HT1080 (cell line): ENCODE results near the gene STN1. TPM values are rescaled to one million over a fixed set of nuclear protein-coding genes. Genes with fewer than 3 reads are reported as not detected.

Experiments
- DNase-seq: peaks from one replicate; pipeline ENCODE4 v3.0.0-alpha.2; 2015; ENCODE audit warnings: low read depth
- total RNA-seq: library from RNA; depleted of rRNA; stranded (reverse); fragments of >200 nt; shearing (Covaris generic); gene quantifications from 2 replicates; pipeline ENCODE4 v1.2.3, GENCODE V29; 2014

STN1 gene
- total RNA-seq, 1 experiment from 2014 or later = 35.9 TPM

GRCh38 chr10:103930449-103930848 is 12.5 kb upstream of the STN1 start:
- DNase-seq = no peak

GRCh38 chr10:103929381-103929921 is 11.5 kb upstream of the STN1 start:
- DNase-seq = no peak

GRCh38 chr10:103928784-103929183 is 10.8 kb upstream of the STN1 start:
- no peak for DNase-seq

- DNase-seq = no peak
These were observed 8.8 kb upstream of the STN1 start for GRCh38 chr10:103926722-103927319.

- no peak for DNase-seq
These were observed 7.6 kb upstream of the STN1 start for GRCh38 chr10:103925591-103925990.

GRCh38 chr10:103923502-103923901 is 5.5 kb upstream of the STN1 start:
- no peak for DNase-seq

- DNase-seq = no peak
These were observed 4.7 kb upstream of the STN1 start for GRCh38 chr10:103922659-103923058.

- peak; percentile 70 for DNase-seq
These were observed 3.8 kb upstream of the STN1 start for GRCh38 chr10:103921750-103922195.

GRCh38 chr10:103921248-103921647 is 3.3 kb upstream of the STN1 start:
- DNase-seq = no peak

GRCh38 chr10:103919648-103920025 is 1.7 kb upstream of the STN1 start:
- DNase-seq = no peak

GRCh38 chr10:103917302-103918052 is 507 bp downstream of the STN1 start:
- no peak for DNase-seq

- DNase-seq = no peak
These were observed 1.1 kb downstream of the STN1 start for GRCh38 chr10:103916876-103917275.

- no peak for DNase-seq
These were observed 1.7 kb downstream of the STN1 start for GRCh38 chr10:103916254-103916653.

- peak; percentile 62 for DNase-seq
These were observed 2.2 kb downstream of the STN1 start for GRCh38 chr10:103915796-103916195.

GRCh38 chr10:103912759-103913158 is 5.2 kb downstream of the STN1 start:
- DNase-seq = no peak

GRCh38 chr10:103911021-103911459 is 6.9 kb downstream of the STN1 start:
- DNase-seq = no peak

- no peak for DNase-seq
These were observed 7.5 kb downstream of the STN1 start for GRCh38 chr10:103910442-103911012.

- DNase-seq = no peak
These were observed 12.5 kb downstream of the STN1 start for GRCh38 chr10:103905441-103905840.

GRCh38 chr10:103901299-103901698 is 16.7 kb downstream of the STN1 start:
- DNase-seq = no peak

- no peak for DNase-seq
These were observed 18.7 kb downstream of the STN1 start for GRCh38 chr10:103899312-103899711.

GRCh38 chr10:103897241-103897774 is 20.7 kb downstream of the STN1 start:
- DNase-seq = no peak

GRCh38 chr10:103896225-103896624 is 21.8 kb downstream of the STN1 start:
- no peak for DNase-seq
